Keratinocyte (primary cell): ENCODE results near the gene BCOR. TPM values are rescaled to one million over a fixed set of nuclear protein-coding genes. Genes with fewer than 3 reads are reported as not detected.

Experiments
- DNase-seq: peaks from one replicate; pipeline ENCODE4 v3.0.0-alpha.2; 2011; ENCODE audit warnings: low read depth, missing footprints, low spot score
- FAIRE-seq: peaks from 2 replicates; lab custom pipeline; 2011; peaks lifted over from hg19 to GRCh38; lab: Jason Lieb, UNC
- H2AFZ ChIP-seq: 2 replicates; pipeline ENCODE4 v1.6.0; 2012; ENCODE audit warnings: low read length, control low read depth, inconsistent platforms; ENCODE audit not compliant: control insufficient read depth
- H3K27ac ChIP-seq: 2 replicates; pipeline ENCODE4 v1.5.1; 2011; ENCODE audit warnings: low read length; ENCODE audit not compliant: control insufficient read depth, insufficient read depth
- H3K27me3 ChIP-seq: 3 replicates; pipeline ENCODE4 v1.6.0; 2011; ENCODE audit warnings: low read length; ENCODE audit not compliant: control insufficient read depth, insufficient read depth; ENCODE audit errors: extremely low read depth
- H3K36me3 ChIP-seq, 2 experiments: 2 replicates in 1 of 2; 3 replicates in 1 of 2; pipeline ENCODE4 v1.5.1; 2011; ENCODE audit warnings: low read length in 2 of 2, mild to moderate bottlenecking in 1 of 2; ENCODE audit not compliant: control insufficient read depth in 2 of 2, insufficient read depth in 2 of 2; ENCODE audit errors: extremely low read depth in 1 of 2
- H3K4me1 ChIP-seq: 3 replicates; pipeline ENCODE4 v1.5.1; 2011; ENCODE audit warnings: low read length; ENCODE audit not compliant: control insufficient read depth, insufficient read depth; ENCODE audit errors: extremely low read depth
- H3K4me2 ChIP-seq: 3 replicates; pipeline ENCODE4 v1.6.0; 2011; ENCODE audit warnings: low read depth, low read length; ENCODE audit not compliant: control insufficient read depth, insufficient read depth; ENCODE audit errors: extremely low read depth
- H3K4me3 ChIP-seq, 3 experiments: fragments of 200-600 bp in 1 of 3; sonication (generic) in 1 of 3; 2 replicates in 2 of 3; 3 replicates in 1 of 3; pipeline ENCODE4 v1.5.1; 2011 to 2016; ENCODE audit warnings: low read length in 3 of 3, mild to moderate bottlenecking in 3 of 3, control low read depth in 2 of 3, inconsistent platforms in 1 of 3, low read depth in 1 of 3, mixed read lengths in 1 of 3, mixed run types in 1 of 3, moderate library complexity in 1 of 3; ENCODE audit not compliant: control insufficient read depth in 2 of 3, insufficient read depth in 2 of 3; ENCODE audit errors: extremely low read depth in 1 of 3
- H3K79me2 ChIP-seq: 2 replicates; pipeline ENCODE4 v1.6.0; 2012; ENCODE audit warnings: low read length; ENCODE audit not compliant: control insufficient read depth, insufficient read depth
- H3K9ac ChIP-seq: 3 replicates; pipeline ENCODE4 v1.6.0; 2011; ENCODE audit warnings: low read length; ENCODE audit not compliant: control insufficient read depth, insufficient read depth; ENCODE audit errors: extremely low read depth
- H3K9me1 ChIP-seq: 3 replicates; pipeline ENCODE4 v1.6.0; 2011; ENCODE audit warnings: low read length; ENCODE audit not compliant: control insufficient read depth, insufficient read depth; ENCODE audit errors: extremely low read depth
- H3K9me3 ChIP-seq: 2 replicates; pipeline ENCODE4 v1.5.1; 2012; ENCODE audit warnings: low read depth, low read length; ENCODE audit not compliant: control insufficient read depth
- H4K20me1 ChIP-seq: 3 replicates; pipeline ENCODE4 v1.6.0; 2011; ENCODE audit warnings: low read length; ENCODE audit not compliant: control insufficient read depth, insufficient read depth; ENCODE audit errors: extremely low read depth
- EZH2 ChIP-seq: IDR thresholded peaks from one replicate; pipeline ENCODE4 v1.6.1; 2012; ENCODE audit warnings: inconsistent platforms, mild to moderate bottlenecking, low read length, moderate library complexity
- dilution Hi-C: fragments of 300-500 bp; cut with MboI; formaldehyde crosslinking; loops from one replicate; pipeline ENCODE4 v1.7.0; 2020; ENCODE audit warnings: low sequenced_read_pairs; ENCODE audit not compliant: extremely low pct_ligation_motif_present
- polyA plus RNA-seq, 5 experiments: library from polyadenylated mRNA; depleted of rRNA in 3 of 5; stranded (reverse) in 3 of 5; stranded (forward) in 1 of 5; unstranded in 1 of 5; fragments of >200 nt; gene quantifications; 1 replicate in 1 of 5; 2 replicates in 3 of 5; 3 replicates in 1 of 5; pipeline versions ENCODE4 v1.2.1 to v1.2.3, GENCODE V29; 2011 to 2012; ENCODE audit warnings: missing spikeins in 2 of 5, low read depth in 1 of 5, low replicate concordance in 1 of 5
- TF ChIP-seq, protein P1 (sequence below), 3 experiments: IDR thresholded peaks in 1 of 3; conservative IDR thresholded peaks in 1 of 3; optimal IDR thresholded peaks in 1 of 3; 2 replicates in 2 of 3; 3 replicates in 1 of 3; pipeline versions ENCODE3 to v1.5.1; 2011; ENCODE audit warnings: low read length in 3 of 3, mild to moderate bottlenecking in 3 of 3, moderate library complexity in 2 of 3, control low read depth in 1 of 3, inconsistent platforms in 1 of 3; ENCODE audit not compliant: insufficient read depth in 2 of 3; ENCODE audit errors: extremely low read depth in 1 of 3

Gene BCOR
- polyA plus RNA-seq, 1 donor (not counting 4 experiments of a cell fraction or from before 2014, with no cell fraction given) = 5.0 TPM

DNA sequence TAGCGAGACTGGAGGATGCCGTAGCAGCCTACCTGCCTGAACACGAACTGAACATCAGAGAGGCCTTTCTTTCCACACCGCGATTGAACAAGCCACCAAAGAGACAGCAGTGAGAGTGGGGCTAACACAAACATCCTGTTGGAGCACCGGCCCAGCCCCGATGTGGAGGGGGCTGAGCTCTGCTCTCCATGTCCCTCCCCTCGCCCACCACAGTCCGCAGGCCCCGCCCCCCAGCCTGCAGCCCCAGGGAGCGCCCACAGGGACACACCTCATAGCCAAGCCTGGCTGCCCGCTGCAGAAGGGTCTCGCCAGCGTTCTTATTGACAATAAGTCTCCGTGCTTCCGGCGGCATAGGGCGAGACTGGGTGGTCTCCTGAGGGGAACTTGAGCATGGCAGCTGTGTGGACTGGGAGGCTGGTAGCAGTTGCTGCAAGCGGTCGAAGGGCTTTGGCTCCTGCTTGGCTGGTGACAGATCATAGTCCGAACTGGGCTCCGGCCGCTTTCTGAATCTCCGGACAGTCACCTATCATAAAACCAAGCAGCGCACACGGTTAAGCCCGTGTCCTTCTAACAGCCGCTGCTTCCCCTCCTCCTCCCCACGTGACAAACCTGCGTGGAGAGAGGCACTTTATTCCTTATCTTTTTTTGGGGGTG is 35.8 kb downstream of the BCOR start:
- H3K9me3 ChIP-seq = no peaks in the 10 kb centered on the region
- H3K4me1 ChIP-seq = peaks cover 18% of the 10 kb centered on the region
- no peak overlapping the region for H3K9ac ChIP-seq
- H3K4me3 ChIP-seq = peak overlapping the region in 1 of 3 experiments; percentile 17
- no peaks in the 10 kb centered on the region for H3K9me1 ChIP-seq
- no peaks in the 10 kb centered on the region for H4K20me1 ChIP-seq
- no peak overlapping the region for H2AFZ ChIP-seq
- H3K27ac ChIP-seq = no peak overlapping the region
- H3K79me2 ChIP-seq = no peaks in the 10 kb centered on the region
- FAIRE-seq (peak; percentile 74), DNase-seq (no peak)
- dilution Hi-C loops = no loop called here
- peaks cover 0 to 5% of the 10 kb centered on the region in 2 experiments for H3K36me3 ChIP-seq
- TF ChIP-seq EZH2 = no peak
- TF ChIP-seq, protein P1, sequence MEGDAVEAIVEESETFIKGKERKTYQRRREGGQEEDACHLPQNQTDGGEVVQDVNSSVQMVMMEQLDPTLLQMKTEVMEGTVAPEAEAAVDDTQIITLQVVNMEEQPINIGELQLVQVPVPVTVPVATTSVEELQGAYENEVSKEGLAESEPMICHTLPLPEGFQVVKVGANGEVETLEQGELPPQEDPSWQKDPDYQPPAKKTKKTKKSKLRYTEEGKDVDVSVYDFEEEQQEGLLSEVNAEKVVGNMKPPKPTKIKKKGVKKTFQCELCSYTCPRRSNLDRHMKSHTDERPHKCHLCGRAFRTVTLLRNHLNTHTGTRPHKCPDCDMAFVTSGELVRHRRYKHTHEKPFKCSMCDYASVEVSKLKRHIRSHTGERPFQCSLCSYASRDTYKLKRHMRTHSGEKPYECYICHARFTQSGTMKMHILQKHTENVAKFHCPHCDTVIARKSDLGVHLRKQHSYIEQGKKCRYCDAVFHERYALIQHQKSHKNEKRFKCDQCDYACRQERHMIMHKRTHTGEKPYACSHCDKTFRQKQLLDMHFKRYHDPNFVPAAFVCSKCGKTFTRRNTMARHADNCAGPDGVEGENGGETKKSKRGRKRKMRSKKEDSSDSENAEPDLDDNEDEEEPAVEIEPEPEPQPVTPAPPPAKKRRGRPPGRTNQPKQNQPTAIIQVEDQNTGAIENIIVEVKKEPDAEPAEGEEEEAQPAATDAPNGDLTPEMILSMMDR (optimal IDR thresholded peaks at IDR 0.05 in 1 of 3, IDR thresholded peaks at IDR 0.05 in 1 of 3, conservative IDR thresholded peaks at IDR 0.05 in 1 of 3; ENCODE audit: extremely low read depth in 1 of 3, insufficient read depth in 2 of 3, low read length in 3 of 3) = no peak
- peak overlapping the region; percentile 49 for H3K4me2 ChIP-seq
- H3K27me3 ChIP-seq = no peaks in the 10 kb centered on the region

DNA sequence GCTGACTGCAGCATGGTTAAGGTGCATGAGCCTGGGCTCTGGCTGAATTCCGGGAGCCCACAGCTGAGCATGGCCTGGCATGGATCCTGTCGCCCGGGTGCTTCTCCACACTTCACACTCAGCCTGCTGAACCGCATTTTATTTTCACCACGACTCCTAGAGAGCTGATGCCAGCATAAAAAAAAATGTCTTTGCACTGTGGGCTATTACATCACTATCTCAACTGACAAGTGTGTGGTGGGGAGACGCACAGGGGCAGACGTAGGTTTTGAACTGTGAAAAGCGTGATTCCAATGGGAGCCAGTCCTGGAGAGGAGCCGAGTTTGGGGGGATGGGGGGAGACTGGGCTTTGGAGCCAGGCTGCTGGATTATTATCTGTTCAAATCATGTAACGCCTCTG is 36.8 kb downstream of the BCOR start:
- dilution Hi-C loops = no loop called here
- DNase-seq = no peak
- no peak for TF ChIP-seq EZH2
- TF ChIP-seq, protein P1 (optimal IDR thresholded peaks at IDR 0.05 in 1 of 3, IDR thresholded peaks at IDR 0.05 in 1 of 3, conservative IDR thresholded peaks at IDR 0.05 in 1 of 3; ENCODE audit: extremely low read depth in 1 of 3, insufficient read depth in 2 of 3, low read length in 3 of 3) = no peak

More for the DNA sequence above, 36.8 kb downstream of the BCOR start:
- H3K4me3 ChIP-seq = no peak overlapping the region
- H3K27ac ChIP-seq = no peak overlapping the region
- no peaks in the 10 kb centered on the region for H3K27me3 ChIP-seq
- no peak overlapping the region for H3K9ac ChIP-seq
- no peak overlapping the region for H2AFZ ChIP-seq
- no peak overlapping the region for H3K4me2 ChIP-seq
- no peaks in the 10 kb centered on the region for H3K9me1 ChIP-seq
- FAIRE-seq = no peak
- no peaks in the 10 kb centered on the region for H3K9me3 ChIP-seq
- peaks cover 18% of the 10 kb centered on the region for H3K4me1 ChIP-seq
- H4K20me1 ChIP-seq = no peaks in the 10 kb centered on the region
- peaks cover 0 to 5% of the 10 kb centered on the region in 2 experiments for H3K36me3 ChIP-seq
- no peaks in the 10 kb centered on the region for H3K79me2 ChIP-seq
